NCI-H2196 (cell line): Measurements from ENCODE around the gene ERF.
A peak's percentile ranks its signal among the peaks of the same experiment; 100 is the strongest.

Source experiments
- DNase-seq: peaks from one replicate; lab custom pipeline; 2025; ENCODE audit not compliant: unreplicated experiment; lab: John Stamatoyannopoulos, UW

Gene ERF

GRCh38 chr19:42287017-42287826, 32.3 kb upstream of the ERF start:
- no peak for DNase-seq

- no peak for DNase-seq
Observed at GRCh38 chr19:42286349-42287016, 31.6 kb upstream of the ERF start.

- no peak for DNase-seq
Observed at GRCh38 chr19:42285988-42286348, 31.0 kb upstream of the ERF start.

- no peak for DNase-seq
Observed at GRCh38 chr19:42285541-42285941, 30.6 kb upstream of the ERF start.

DNA sequence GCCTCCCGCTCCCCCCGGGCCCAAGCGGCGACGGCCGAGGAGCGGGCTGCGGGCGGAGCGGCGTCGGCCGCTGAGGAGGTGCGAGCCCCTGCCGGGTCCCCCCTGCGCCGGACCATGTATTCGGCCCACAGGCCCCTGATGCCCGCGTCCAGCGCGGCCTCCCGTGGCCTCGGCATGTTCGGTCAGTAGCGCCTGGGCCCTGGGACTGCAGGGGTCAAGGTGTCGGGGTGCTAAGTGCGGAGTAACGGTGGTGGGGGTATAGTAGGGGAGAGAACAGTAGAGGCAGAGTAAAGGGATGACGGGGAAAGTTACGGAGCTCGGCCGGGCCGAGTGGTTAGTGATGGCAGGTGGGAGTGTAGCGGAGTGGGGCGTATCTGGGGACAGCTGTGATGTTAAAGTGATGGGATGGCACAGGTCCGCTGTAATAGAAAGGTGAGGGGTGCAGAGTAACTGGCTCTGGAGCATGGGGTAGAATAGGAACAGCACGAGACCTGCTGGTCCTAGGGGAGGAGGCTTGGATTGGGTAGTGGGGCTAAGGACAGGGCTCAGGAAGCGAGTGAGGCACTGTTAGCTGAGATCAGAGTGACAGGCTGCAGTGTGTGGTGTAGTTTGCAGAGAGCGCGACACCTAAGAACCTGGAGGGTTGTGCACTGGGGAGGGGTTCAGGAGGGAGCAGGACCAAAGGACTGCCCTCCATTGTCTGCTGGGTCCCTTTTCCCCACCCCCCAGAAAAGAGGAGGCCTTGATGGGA, 29.8 kb upstream of the ERF start:
- DNase-seq, result no peak

- DNase-seq, result peak; percentile 90
Observed at GRCh38 chr19:42284066-42284501, 29.2 kb upstream of the ERF start.

DNA sequence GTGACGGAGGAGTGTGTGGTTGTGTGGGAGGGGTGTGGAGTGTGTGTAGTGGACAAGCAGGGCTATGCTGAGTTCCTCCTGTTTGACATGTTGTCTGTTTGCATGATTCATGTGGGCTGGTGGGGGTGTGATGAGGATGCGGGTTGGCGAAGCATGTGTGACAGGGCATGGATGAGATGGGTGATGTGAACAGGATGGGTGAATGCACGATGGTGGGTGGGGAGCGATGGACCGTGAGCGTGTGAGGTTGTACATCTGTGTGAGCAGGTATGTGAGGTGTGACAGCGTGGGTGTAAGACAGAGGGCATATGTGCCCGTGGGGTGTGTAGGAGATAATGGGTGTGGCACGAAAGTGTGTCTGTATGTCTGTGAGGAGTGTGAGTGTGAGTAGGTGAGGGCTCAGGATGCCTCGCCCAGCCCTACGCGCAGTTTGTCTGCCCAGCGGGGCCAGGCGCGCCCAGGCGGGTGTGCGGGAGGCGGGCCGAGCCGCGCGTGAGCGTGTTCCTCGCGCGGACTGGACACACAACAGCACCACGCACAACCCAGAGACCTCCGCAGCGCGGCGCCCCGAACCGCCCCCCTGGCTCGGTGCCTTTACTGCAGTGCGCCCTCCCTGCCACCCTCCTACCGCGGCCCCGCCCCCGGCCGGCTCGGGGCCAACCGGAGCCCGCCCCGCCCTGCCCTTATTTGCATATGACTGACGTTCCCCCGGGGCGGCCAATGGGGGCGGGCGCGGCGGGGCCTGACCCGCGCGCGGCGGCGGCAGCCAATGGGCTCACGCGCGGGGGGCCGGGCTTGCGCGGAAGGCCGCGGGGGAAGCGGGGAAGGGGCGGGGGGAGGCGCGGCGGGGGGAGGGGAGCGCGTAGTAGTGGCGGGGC, 28.5 kb upstream of the ERF start:
- DNase-seq, result peak; percentile 96

- no peak for DNase-seq
Observed at GRCh38 chr19:42282819-42283187, 27.9 kb upstream of the ERF start.

DNA sequence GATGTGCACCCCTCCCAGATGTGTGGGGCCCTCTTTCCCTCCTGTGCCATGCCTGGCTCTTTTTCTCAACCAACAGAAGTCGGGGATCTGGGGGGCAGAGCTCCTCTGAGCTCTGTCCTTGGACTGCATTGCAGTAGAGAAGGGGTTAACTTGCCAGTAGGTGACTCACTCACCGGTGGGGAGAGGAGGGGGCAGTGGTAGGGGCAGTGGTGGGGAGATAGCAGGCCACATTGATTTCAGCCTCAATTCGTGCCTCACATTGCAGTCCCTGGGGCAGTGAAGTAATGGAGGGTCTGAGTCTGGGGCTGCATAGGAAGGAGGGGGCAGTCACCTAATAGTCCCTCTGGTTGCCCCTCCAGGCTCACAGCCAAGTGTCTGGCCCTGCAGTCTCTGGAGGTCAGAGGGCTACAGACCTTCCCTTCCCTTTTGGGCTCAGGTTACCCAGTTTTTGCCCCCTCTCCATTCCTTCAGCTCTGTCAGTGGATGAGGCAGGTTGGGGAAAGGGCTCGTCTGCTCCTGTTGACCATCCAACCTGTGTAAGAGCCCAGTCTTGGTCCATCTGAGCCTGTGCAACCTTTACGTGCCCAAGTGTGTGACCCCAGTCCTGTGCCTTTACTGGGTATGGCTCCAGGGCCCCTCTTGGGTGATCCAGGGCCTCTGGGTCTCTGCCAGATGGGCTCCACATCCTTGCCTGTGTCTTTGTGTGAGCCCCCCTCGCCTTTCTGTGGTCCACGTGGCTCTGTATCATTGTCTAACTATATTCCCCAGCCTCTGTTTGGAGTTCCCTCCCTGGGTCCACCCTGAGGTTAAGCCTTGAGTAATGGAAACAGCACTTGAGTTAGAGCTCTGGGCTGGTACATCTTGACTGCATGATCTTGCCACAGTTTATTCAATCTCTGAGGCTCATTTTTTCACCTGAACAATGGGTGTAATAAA, 27.2 kb upstream of the ERF start:
- DNase-seq, result no peak

- no peak for DNase-seq
Observed at GRCh38 chr19:42281146-42281826, 26.4 kb upstream of the ERF start.

GRCh38 chr19:42280815-42281145, 25.9 kb upstream of the ERF start:
- DNase-seq, result no peak

DNA sequence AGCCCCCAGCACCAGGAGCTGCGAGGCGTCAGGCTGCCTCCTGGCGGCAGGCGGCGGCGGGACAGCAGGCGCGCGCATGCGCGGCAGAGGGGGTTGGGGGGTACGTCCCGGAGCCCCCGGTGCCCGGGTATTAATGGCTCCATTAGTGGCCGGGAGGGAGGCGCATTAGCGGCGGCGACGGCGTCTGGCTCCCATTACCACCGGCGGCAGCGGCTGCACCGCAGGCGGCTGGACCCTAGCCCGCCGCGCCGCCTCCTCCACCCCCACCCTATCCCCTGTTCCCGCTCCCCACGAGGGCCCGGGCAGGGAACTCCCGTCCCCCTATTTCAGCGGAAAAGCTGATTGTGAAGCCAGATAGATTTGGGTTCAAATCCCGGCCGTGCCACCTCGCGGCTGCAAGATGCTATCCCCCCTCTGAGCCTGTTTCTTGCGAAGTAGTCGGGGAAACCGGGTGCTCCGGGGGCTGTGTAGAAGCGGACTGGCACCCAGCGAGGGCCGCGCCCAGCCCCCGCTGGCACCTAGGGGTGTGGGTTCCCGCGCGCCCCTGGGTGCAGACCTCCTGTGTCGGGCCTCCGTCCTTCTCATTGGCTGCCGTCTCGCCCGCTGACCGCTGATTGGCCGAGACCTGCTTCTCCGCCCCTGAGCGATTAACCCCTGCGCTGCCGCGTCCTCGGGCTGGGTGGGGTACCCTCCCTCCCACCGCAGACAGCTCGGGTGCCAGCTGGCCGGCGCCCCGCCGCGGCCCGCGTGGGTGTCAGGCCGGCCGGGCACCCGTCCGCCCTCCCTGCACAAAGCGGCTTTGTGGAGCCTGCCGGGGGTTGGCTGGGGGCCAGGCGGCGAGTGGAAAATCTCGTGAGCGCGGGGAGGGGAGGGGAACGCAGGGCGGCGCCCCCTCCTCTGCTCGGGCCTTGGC, 25.2 kb upstream of the ERF start:
- peak; percentile 93 for DNase-seq

DNA sequence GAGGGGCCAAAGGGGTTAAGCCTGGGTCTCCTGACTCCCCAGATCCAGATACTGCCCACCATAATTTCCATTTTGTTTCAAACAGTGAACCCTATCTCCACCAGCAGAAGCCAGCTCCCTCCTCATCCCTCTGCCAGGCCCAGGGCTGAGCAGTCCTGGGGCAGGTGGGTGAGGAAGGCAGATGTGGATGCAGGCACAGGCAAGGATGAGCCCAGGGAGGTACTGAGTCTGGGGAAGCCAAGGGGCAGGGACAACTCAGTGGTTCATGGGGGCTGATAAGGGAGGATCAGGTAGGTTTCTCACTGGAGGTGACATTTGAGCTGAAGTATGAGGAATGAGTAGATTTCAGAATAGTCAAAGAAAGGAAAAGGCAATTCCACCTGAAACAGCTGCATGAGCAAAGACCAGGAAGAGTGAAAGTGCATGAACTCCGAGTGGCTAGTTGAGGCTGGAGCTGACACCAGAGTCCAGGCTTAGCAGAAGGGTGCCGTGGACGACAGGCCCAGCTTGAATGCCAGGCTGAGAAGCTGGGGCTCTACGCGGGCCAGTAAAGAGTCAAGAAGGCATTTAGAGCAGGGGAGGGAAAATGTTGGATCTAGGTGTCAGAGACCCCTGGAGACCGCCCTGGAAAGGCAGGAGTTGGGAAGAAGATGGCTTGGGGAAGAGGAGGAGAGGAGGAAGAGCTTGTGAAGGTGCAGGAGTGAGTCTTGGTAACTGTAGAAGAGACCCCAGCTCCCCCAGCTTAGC, 24.4 kb upstream of the ERF start:
- DNase-seq, result no peak

GRCh38 chr19:42278452-42279154, 23.7 kb upstream of the ERF start:
- DNase-seq, result no peak

- DNase-seq, result peak; percentile 74
Observed at GRCh38 chr19:42277821-42278451, 23.0 kb upstream of the ERF start.

GRCh38 chr19:42276821-42277220, 21.9 kb upstream of the ERF start:
- no peak for DNase-seq

- no peak for DNase-seq
Observed at GRCh38 chr19:42276284-42276683, 21.4 kb upstream of the ERF start.
